ENCODE measurements around the gene PIGBOS1.

The PIGBOS1 gene

GRCh38 chr15:55358471-55358870, 39.5 kb upstream of the PIGBOS1 start:
- H3K4me1 ChIP-seq, result peaks cover 0 to 11% (median 0%) of the 10 kb centered on the region in 4 donors
- TF ChIP-seq, protein P1, sequence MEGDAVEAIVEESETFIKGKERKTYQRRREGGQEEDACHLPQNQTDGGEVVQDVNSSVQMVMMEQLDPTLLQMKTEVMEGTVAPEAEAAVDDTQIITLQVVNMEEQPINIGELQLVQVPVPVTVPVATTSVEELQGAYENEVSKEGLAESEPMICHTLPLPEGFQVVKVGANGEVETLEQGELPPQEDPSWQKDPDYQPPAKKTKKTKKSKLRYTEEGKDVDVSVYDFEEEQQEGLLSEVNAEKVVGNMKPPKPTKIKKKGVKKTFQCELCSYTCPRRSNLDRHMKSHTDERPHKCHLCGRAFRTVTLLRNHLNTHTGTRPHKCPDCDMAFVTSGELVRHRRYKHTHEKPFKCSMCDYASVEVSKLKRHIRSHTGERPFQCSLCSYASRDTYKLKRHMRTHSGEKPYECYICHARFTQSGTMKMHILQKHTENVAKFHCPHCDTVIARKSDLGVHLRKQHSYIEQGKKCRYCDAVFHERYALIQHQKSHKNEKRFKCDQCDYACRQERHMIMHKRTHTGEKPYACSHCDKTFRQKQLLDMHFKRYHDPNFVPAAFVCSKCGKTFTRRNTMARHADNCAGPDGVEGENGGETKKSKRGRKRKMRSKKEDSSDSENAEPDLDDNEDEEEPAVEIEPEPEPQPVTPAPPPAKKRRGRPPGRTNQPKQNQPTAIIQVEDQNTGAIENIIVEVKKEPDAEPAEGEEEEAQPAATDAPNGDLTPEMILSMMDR (IDR thresholded peaks at IDR 0.05), result no peak
- H3K27me3 ChIP-seq, result no peaks in the 10 kb centered on the region
- no peaks in the 10 kb centered on the region for H3K9me3 ChIP-seq
- intact Hi-C loops (cut with DNase I; ENCODE audit: low total_unique reads), result no loop called here
- H3K36me3 ChIP-seq, result peaks cover 23 to 66% (median 39%) of the 10 kb centered on the region in 3 donors
- no peak overlapping the region for H3K27ac ChIP-seq
- no peak for DNase-seq
- H3K4me3 ChIP-seq, result no peak overlapping the region

GRCh38 chr15:55357774-55358173, 38.9 kb upstream of the PIGBOS1 start:
- H3K9me3 ChIP-seq, result no peaks in the 10 kb centered on the region
- intact Hi-C loops (cut with DNase I; ENCODE audit: low total_unique reads), result no loop called here
- H3K4me3 ChIP-seq, result no peak overlapping the region
- no peak overlapping the region for H3K27ac ChIP-seq
- H3K27me3 ChIP-seq, result no peaks in the 10 kb centered on the region
- TF ChIP-seq, protein P1 (IDR thresholded peaks at IDR 0.05), result no peak
- peaks cover 20 to 65% (median 32%) of the 10 kb centered on the region in 3 donors for H3K36me3 ChIP-seq
- no peak for DNase-seq
- H3K4me1 ChIP-seq, result peaks cover 0 to 11% (median 0%) of the 10 kb centered on the region in 4 donors

DNA sequence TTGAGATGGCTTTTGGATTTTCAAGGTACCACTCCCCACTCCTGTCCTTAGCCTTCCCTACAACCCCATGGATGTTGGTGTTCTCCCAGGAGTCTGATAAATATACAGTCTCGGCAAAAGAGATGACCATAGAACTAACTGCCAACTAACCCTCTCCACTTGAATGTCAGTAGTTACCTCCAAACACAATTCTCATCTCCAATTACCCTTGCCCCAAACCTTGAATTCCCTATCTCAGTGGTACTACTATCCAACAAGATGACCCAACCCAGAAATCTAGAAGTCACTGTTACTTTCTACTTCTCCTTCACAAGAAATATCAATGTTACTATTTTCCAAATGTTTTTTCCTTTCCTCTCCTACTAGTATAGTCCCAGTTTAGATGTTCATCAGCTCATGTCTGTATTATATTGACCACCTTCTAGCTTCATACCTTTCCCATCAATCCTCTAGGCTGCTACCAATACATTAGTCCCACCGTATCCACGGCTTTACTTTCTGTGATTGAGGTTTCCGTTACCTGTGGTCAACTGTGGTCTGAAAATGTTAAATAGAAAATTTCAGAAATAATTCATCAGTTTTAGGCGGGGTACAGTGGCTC, 38.2 kb upstream of the PIGBOS1 start:
- Histone ChIP-seq H3K9me3 (no peaks in the 10 kb centered on the region), H3K4me3 (no peak overlapping the region), H3K27me3 (no peaks in the 10 kb centered on the region), H3K36me3 (peaks cover 22 to 64% (median 25%) of the 10 kb centered on the region in 3 donors), H3K27ac (no peak overlapping the region), H3K4me1 (peaks cover 0 to 11% (median 0%) of the 10 kb centered on the region in 4 donors)
- TF ChIP-seq, protein P1 (IDR thresholded peaks at IDR 0.05), result no peak
- intact Hi-C loops (cut with DNase I; ENCODE audit: low total_unique reads), result no loop called here
- no peak for DNase-seq

GRCh38 chr15:55353025-55353424, 34.1 kb upstream of the PIGBOS1 start:
- Histone ChIP-seq H3K27ac (no peak overlapping the region), H3K4me1 (no peaks in the 10 kb centered on the region), H3K36me3 (peaks cover 19 to 49% (median 33%) of the 10 kb centered on the region in 3 donors), H3K27me3 (no peaks in the 10 kb centered on the region), H3K9me3 (no peaks in the 10 kb centered on the region), H3K4me3 (no peak overlapping the region)
- TF ChIP-seq, protein P1 (IDR thresholded peaks at IDR 0.05), result no peak
- intact Hi-C loops (cut with DNase I; ENCODE audit: low total_unique reads), result no loop called here
- DNase-seq, result no peak

- no peak for DNase-seq
- Histone ChIP-seq H3K36me3 (peaks cover 0 to 35% (median 18%) of the 10 kb centered on the region in 3 donors), H3K9me3 (no peaks in the 10 kb centered on the region), H3K27ac (no peak overlapping the region), H3K4me3 (no peak overlapping the region), H3K4me1 (peaks cover 0 to 3% (median 2%) of the 10 kb centered on the region in 4 donors), H3K27me3 (no peaks in the 10 kb centered on the region)
- TF ChIP-seq, protein P1 (IDR thresholded peaks at IDR 0.05), result no peak
- intact Hi-C loops (cut with DNase I; ENCODE audit: low total_unique reads), result no loop called here
Observed at GRCh38 chr15:55349282-55349681, 30.4 kb upstream of the PIGBOS1 start.

All from tibial artery (tissue), 4 donors.